Measurements from ENCODE around the gene DCAKD. TPM values are rescaled to one million over a fixed set of nuclear protein-coding genes. Genes with fewer than 3 reads are reported as not detected.
A peak's percentile ranks its signal among the peaks of the same experiment; 100 is the strongest.
"Not testable (repeated sequence)": the region's sequence is repeated elsewhere in the genome, so short reads cannot be mapped to it uniquely, and the experiment has no call there.

Gene DCAKD
- total RNA-seq, 1 experiment from 2014 or later, result 86.0 TPM

DNA sequence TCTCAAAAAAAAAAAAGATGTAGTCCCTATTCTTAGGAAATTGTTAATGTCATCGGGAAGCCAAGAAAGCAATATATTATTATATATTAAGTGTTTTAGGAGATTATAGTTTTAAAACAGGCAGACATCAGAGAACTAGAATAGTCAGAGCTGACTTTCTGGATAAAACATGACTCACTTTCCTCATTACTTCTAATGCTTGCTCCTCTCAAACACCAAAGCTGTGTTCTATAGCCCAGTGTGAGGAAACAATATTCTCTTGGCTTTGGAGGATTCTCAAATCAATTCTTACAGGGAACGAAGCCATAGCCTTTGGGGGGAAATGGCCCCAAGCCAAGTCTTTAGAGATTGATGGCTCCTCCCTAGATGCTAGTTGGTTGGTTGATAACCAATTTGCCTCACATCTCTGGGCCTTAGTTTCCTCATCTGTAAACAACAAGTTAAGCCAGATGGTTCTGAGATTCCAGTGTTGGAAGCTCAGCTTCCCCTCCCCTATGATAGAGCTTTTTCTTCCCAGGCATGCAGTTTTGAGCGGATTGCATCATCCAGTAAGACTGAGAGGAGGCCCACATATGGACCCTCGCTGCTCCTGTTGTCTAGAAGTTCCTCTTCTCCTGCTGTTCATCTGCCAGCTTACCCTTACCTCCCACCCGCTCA lies 22.1 kb upstream of the DCAKD start:
- in situ Hi-C loops (cut with HindIII; ENCODE audit: low pct_unique_long_range_greater_than_20kb, low sequenced_read_pairs), result no loop called here
- DNase-seq (ENCODE audit: low read depth), result no peak

GRCh38 chr17:45070809-45071208 lies 19.4 kb upstream of the DCAKD start:
- in situ Hi-C loops (cut with HindIII; ENCODE audit: low pct_unique_long_range_greater_than_20kb, low sequenced_read_pairs), result no loop called here
- DNase-seq (ENCODE audit: low read depth), result no peak

DNA sequence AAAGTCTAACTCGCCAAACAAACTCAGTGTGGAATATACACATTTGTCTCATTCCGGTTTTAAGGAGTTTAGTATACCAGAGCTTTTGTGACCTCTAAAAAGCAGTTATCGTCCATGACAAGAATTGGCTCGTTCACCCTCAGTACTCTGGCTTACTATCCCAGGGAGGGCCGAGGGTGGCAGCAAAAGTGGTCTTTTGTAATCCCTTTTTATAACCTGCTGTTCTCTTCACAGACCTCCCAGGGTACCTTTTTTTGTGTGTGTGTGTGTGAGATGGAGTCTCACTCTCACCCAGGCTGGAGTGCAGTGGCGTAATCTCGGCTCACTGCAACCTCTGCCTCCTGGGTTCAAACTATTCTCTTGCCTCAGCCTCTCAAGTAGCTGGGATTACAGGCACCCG lies 18.6 kb upstream of the DCAKD start:
- DNase-seq (ENCODE audit: low read depth), result no peak
- in situ Hi-C loops (cut with HindIII; ENCODE audit: low pct_unique_long_range_greater_than_20kb, low sequenced_read_pairs), result no loop called here

DNA sequence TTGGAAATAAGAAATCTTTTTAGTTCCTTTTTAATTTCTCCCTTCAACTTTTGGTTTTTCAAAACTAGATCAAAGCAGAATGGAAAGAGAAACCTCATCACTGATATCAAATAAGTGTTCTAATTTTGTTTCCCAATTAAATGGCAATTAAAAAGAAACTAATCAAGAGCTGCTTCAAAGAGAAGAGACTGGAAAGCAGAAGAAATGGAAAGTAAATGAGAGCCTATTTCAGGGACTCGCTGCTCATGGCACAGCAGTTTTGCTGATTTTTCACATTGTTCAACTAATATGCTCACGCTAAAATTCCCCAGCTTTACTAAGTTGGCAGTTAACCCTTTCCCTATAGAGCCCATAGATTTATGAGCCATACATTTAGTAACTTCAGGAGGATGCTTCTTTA lies 16.2 kb upstream of the DCAKD start:
- in situ Hi-C loops (cut with HindIII; ENCODE audit: low pct_unique_long_range_greater_than_20kb, low sequenced_read_pairs), result no loop called here
- no peak for DNase-seq (ENCODE audit: low read depth)

- DNase-seq (ENCODE audit: low read depth), result no peak
- in situ Hi-C loops (cut with HindIII; ENCODE audit: low pct_unique_long_range_greater_than_20kb, low sequenced_read_pairs), result no loop called here
Observed at GRCh38 chr17:45063198-45063597, 11.8 kb upstream of the DCAKD start.

DNA sequence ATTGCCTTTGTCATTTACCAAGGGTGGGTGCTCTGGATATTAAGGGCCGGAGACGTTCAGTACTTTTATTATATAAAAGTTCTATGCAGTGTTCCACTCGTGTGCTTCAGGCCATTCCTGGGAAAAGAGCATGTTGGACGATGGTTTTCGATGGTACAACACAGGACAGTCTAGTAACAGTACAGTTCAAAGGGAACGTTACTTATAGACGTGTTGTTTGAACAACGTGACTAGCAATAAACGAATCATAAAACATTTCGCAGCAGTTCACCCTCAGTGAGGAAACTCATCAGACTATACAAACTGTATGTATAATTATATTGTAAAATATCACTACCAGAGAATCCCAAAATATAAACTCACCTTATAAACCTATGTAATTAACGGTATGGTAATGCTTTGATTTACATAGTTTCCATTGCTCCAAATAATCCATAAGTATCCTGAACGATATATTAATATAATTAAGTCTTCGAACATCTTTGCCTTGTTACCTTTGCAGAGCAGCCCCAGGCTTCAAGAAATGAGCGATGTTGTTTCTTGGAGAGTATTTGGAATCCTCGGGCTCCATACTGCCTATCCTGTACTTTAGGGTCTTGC lies 10.3 kb upstream of the DCAKD start:
- no peak for DNase-seq (ENCODE audit: low read depth)
- in situ Hi-C loops (cut with HindIII; ENCODE audit: low pct_unique_long_range_greater_than_20kb, low sequenced_read_pairs), result no loop called here

GRCh38 chr17:45060797-45061605 lies 9.6 kb upstream of the DCAKD start, which contains the start of gene NMT1:
Gene NMT1, plus strand, starts transcription at chr17:45061317. Its CDS starts 13 bp downstream, at chr17:45061330.
- DNase-seq (ENCODE audit: low read depth), result peak; percentile 99
- in situ Hi-C loops (cut with HindIII; ENCODE audit: low pct_unique_long_range_greater_than_20kb, low sequenced_read_pairs), result no loop called here

GRCh38 chr17:45060382-45060796 lies 9.0 kb upstream of the DCAKD start:
- DNase-seq (ENCODE audit: low read depth), result no peak
- in situ Hi-C loops (cut with HindIII; ENCODE audit: low pct_unique_long_range_greater_than_20kb, low sequenced_read_pairs), result no loop called here

DNA sequence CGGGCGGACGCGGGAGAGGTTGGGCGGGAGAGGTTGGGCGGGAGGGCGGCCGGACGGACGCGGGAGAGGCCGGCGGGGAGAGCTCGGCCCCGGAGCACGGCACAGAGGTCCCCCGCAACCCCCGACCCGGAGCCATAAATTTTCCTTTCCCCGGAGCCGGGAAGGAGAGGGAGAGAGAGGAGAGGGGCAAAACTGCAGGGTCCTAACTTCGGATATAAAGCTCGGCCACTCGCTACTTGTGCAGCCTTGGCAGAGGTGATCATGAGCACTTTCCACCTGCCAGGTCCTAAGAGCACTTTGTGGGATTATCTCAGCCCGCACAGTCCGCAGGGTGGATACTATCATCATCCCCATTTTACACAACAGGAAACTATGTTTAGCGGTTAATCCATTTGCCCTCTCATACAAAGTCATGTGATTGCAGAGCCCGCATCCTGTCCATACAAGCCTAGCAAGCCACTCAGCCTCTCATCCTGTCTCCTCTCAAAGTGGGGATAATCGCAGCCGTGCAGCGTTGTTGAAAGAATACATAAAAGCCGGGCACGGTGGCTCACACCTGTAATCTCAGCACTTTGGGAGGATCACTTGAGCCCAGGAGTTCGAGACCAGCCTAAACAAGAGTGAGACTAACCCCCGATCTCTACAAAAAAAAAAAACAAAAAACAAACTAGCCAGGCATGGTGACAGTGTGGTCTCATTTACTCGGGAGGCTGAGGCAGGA lies 780 bp upstream of the DCAKD start:
- DNase-seq (ENCODE audit: low read depth), result peak; percentile 58
- in situ Hi-C loops (cut with HindIII; ENCODE audit: low pct_unique_long_range_greater_than_20kb, low sequenced_read_pairs), result no loop called here

GRCh38 chr17:45051720-45052051 lies 254 bp upstream of the DCAKD start:
- in situ Hi-C loops (cut with HindIII; ENCODE audit: low pct_unique_long_range_greater_than_20kb, low sequenced_read_pairs); DNase-seq (ENCODE audit: low read depth): not testable (repeated sequence)

DNA sequence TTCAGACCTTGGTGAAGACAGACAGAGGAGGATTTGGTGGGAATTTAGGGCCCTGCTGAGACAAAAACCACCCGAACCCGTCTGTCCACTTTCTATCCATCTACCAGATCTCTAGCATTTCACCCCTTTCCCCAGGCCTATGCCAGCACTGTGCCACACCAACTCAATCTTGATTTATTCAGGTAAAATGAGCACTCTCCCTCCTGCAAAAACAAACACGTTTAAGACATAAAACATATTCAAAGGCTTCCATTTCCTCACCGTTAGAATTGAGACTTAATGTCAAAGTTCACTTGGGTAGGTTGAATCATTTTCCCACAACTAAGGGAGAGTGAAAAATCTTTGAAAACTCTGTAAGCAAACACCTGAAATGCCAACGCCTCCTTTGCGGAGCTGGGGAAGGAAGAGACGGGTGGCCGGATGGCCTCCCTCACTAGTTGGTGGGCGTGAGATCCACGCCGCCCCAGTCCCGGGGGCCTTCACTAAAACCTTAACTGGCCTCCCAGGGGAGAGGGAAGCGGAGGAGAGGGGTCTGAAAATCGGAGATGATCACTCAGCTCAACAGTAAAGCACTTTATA lies 862 bp downstream of the DCAKD start:
- peak; percentile 61 for DNase-seq (ENCODE audit: low read depth)
- in situ Hi-C loops (cut with HindIII; ENCODE audit: low pct_unique_long_range_greater_than_20kb, low sequenced_read_pairs), result no loop called here

DNA sequence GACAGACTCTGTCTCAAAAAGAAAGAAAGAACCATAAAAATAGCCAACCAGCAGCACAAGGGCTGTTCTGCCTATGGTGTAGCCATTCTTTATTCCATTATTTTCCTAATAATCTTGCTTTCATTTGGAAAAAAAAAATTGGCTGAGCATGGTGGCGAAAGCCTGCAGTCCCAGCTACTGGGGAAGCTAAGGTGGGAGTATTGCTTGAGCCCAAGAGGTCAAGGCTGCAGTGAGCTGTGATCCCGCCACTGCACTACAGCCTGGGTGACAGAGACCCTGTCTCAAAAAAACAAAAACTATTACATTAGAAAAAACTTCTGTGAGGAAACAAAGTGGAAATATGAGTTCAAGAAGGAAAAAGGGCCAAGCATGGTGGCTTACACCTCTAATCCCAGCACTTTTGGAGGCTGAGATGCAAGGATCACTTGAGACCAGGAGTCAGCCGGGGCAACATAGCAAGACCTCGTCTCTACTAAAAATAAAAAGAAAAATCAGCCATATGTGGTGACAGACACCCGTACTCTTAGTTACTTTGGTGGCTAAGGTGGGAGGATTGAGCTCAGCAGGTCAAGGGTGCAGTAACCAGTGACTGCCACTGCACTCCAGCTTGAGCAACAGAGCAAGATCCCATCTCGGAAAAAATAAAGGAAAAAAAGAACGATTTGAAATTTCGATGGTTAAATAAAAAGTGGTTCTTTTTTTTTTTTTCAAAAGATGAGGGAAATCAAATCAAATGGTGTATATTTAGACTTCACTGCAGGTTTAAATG lies 2.5 kb downstream of the DCAKD start:
- in situ Hi-C loops (cut with HindIII; ENCODE audit: low pct_unique_long_range_greater_than_20kb, low sequenced_read_pairs), result no loop called here
- DNase-seq (ENCODE audit: low read depth), result no peak

GRCh38 chr17:45046537-45047125 lies 4.8 kb downstream of the DCAKD start:
- peak; percentile 92 for DNase-seq (ENCODE audit: low read depth)
- in situ Hi-C loops (cut with HindIII; ENCODE audit: low pct_unique_long_range_greater_than_20kb, low sequenced_read_pairs), result no loop called here

DNA sequence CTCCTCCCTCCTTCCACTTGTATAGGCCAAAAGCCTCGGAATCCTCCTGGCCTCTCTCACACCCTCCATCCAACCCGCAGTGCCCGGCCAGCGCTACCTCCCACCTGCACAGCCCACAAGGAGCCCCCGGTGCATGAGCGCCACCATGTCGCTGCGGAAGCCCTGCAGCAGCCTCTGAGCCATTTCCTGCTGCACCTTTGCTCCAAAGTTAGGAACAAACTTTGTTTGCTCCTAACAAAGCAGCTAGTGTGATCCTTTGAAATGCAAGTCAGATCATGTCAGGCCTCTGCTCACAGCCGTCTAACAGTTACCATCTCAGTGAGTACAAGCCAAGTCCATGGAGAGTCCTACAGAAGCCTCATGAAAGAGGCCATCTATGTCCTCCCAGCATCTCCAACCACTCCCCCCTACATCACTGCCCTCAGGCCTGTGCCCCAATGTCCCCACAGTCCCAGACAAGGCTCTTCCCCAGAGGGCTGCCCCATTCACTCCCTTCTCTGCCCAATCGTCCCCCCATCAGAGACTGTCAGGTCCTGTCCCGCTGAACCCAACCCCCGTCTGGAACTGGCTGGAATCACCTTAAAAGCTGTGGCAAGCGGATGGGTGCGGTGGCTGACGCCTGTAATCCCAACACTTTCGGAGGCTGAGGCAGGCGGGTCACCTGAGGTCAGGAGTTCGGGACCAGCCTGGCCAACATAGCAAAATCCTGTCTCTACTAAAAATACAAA lies 7.5 kb downstream of the DCAKD start:
- in situ Hi-C loops (cut with HindIII; ENCODE audit: low pct_unique_long_range_greater_than_20kb, low sequenced_read_pairs), result no loop called here
- no peak for DNase-seq (ENCODE audit: low read depth)

- in situ Hi-C loops (cut with HindIII; ENCODE audit: low pct_unique_long_range_greater_than_20kb, low sequenced_read_pairs), result no loop called here
Observed at GRCh38 chr17:45042346-45043120, 8.9 kb downstream of the DCAKD start.

DNA sequence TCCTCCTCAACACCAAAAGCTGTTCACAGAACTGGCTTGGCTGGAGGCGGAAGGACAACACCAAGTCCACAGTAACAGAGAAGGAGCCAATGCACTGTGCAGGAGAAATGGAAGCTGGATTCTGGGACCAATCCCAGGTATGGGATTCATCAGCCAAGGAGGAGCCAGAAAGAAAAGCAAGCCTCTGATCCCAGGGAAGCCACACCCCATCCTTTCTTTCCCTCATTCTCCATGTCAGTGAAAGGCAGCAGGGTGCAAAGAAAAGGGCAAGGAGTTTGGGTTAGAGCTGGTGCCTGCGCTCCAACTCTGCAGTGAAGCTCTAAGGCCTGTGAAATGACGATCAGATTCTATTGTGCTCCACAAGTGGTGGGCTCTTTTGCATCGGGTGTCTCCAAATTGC lies 11.0 kb downstream of the DCAKD start:
- in situ Hi-C loops (cut with HindIII; ENCODE audit: low pct_unique_long_range_greater_than_20kb, low sequenced_read_pairs), result no loop called here
- no peak for DNase-seq (ENCODE audit: low read depth)

More at GRCh38 chr17:45042346-45043120, 8.9 kb downstream of the DCAKD start:
- peak; percentile 58 for DNase-seq (ENCODE audit: low read depth)

Data from Caki2 (cell line).